GM10266 (cell line): ENCODE data around the gene RHBDL1.

Experiments used
- DNase-seq: peaks from one replicate; pipeline ENCODE4 v3.0.0; 2012; ENCODE audit errors: extremely low spot score
- TF ChIP-seq, protein P1 (sequence below): IDR thresholded peaks from 2 replicates; pipeline ENCODE4 v1.5.1; 2012; ENCODE audit warnings: mild to moderate bottlenecking, low read depth; ENCODE audit not compliant: control insufficient read depth, insufficient read depth; ENCODE audit errors: missing control alignments

RHBDL1 gene

DNA sequence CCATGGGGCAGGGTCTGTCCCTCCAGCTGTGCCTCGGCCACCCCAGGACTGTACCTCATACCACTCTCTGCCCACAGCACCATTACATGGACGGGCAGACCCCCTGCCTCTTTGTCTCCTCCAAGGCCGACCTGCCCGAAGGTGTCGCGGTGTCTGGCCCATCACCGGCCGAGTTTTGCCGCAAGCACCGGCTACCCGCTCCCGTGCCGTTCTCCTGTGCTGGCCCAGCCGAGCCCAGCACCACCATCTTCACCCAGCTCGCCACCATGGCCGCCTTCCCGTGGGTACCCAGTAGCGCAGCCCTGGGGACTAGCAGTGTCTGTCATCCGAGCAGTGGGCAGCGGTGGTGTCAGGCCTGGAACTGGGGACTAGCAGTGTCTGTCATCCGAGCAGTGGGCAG is 2.6 kb upstream of the RHBDL1 start:
- TF ChIP-seq, protein P1, sequence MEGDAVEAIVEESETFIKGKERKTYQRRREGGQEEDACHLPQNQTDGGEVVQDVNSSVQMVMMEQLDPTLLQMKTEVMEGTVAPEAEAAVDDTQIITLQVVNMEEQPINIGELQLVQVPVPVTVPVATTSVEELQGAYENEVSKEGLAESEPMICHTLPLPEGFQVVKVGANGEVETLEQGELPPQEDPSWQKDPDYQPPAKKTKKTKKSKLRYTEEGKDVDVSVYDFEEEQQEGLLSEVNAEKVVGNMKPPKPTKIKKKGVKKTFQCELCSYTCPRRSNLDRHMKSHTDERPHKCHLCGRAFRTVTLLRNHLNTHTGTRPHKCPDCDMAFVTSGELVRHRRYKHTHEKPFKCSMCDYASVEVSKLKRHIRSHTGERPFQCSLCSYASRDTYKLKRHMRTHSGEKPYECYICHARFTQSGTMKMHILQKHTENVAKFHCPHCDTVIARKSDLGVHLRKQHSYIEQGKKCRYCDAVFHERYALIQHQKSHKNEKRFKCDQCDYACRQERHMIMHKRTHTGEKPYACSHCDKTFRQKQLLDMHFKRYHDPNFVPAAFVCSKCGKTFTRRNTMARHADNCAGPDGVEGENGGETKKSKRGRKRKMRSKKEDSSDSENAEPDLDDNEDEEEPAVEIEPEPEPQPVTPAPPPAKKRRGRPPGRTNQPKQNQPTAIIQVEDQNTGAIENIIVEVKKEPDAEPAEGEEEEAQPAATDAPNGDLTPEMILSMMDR, result no peak
- no peak for DNase-seq

DNA sequence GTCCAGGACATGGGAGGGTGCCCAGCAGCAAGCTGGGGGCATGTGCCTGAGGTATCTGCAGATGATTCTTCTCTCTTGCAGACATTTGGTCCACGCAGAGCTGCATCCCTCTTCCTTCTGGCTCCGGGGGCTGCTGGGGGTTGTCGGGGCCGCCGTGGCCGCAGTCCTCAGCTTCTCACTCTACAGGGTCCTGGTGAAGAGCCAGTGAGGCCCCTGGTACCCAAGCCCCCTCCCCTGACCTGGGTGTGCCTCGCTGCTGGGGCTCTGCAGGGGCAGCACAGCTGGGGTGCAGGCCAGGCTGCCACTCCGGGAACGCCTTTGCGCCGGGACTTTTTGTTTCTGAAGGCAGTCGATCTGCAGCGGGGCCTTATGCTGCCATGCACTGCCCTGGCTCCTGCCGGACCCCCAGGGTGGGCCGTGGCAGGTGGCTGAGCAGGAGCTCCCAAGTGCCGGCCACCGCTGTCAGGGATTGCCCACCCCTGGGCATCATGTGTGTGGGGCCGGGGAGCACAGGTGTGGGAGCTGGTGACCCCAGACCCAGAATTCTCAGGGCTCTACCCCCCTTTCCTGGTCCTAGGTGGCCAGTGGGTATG is 2.0 kb upstream of the RHBDL1 start:
- DNase-seq, result no peak
- TF ChIP-seq, protein P1, result no peak

DNA sequence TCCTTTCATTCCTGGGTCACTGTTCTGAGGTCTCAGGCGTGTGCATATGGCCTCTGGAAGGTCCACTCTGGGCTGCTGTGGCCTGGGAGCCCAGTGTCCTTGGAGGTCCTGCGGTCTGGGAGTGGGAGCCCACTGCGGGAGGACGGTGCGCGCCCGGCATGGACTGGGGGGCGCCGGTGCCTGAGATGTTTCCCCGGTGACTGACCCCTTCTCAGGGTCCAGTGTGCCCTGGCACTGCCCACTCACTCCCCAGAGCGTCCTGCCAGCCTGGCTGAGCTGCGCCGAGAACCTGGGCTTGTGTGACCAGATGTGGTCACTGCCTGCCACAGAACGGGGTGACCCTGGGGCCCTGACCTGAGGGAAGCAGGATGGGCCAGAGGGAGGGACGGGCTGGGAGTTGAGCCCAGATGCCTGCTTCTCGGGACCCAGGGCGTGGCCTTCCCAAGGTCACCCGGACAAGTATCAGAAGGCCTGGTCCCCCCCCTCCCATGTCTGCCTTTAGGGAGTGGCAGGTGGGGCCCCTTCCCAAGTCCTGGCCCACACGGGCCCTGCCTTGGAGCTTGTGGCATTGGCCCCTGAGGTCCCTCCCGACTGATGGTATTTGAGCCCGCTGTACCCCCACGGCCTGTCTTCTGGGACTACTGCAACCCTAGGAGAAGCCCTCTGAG is 1.1 kb upstream of the RHBDL1 start:
- TF ChIP-seq, protein P1, result no peak
- no peak for DNase-seq

DNA sequence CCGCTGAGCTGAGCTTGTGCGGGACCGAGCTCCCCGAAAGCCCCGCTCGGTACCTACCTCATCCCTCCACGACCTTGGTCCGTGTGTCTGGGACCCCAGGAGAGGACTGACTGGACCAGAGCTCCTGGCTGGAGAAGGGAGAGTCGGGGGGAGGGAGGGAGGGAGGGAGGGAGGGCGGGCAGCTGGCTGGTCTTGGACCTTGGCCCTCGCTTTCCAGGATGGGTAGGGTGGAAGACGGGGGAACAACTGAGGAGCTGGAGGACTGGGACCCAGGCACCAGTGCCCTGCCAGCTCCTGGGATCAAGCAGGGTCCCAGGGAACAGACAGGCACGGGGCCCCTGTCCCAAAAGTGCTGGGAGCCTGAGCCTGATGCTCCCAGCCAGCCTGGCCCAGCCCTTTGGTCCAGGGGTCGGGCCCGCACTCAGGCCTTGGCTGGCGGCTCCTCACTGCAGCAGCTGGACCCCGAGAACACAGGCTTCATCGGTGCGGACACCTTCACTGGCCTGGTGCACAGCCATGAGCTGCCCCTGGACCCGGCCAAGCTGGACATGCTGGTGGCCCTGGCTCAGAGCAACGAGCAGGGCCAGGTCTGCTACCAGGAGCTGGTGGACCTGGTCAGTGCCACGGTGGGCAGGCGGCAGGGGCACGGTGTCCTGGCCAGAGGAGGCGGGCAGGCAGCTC is 553 bp downstream of the RHBDL1 start:
- TF ChIP-seq, protein P1, result no peak
- DNase-seq, result no peak

DNA sequence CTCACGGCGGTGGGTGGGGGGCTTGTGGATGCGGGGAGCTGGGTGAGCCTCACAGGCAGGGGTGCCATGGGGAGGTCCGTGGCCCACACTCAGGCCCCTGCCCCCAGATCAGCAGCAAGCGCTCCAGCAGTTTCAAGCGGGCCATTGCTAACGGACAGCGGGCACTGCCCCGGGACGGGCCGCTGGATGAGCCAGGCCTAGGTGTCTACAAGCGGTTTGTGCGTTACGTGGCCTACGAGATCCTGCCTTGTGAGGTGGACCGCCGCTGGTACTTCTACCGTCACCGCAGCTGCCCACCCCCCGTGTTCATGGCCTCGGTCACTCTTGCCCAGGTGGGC is 1.1 kb downstream of the RHBDL1 start:
- DNase-seq, result no peak
- TF ChIP-seq, protein P1, result no peak

DNA sequence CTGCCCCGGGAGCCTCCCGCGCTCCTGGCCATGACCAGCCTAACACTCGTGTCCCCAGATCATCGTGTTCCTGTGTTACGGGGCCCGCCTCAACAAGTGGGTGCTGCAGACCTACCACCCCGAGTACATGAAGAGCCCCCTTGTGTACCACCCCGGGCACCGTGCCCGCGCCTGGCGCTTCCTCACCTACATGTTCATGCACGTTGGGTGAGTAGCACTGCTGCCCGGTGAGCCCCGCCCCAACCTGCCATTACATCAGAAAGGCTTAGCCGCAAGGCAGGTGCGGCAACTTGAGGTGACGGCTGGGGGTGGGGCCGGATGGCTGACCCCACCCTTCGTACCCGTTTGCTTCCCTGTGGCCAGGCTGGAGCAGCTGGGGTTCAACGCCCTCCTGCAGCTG is 1.4 kb downstream of the RHBDL1 start:
- TF ChIP-seq, protein P1, result no peak
- no peak for DNase-seq
